ENCODE measurements around the gene TMED7. TPM values are rescaled to one million over a fixed set of nuclear protein-coding genes. Genes with fewer than 3 reads are reported as not detected.

TMED7 gene
- total RNA-seq, 1 experiment from 2014 or later = 96.1 TPM

DNA sequence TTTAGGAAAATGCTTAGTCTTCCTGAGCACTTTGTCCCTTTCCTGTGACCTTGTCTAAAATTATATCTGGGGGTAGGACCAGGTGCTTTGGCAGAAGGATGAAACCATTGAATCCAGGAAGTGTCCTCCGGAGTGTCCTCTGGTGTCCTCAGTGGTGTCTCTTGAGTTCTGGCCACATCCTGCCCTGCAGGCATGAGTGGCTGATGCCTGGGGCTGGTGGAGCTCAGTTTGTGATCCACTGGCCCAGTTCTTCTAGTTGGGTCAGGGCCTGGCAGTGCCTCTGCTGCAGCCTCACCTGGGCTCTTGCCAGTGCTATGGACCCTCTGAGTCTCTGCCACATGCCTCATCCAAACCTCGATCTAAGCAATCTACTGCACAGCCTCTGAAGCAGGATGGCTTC is 14.4 kb upstream of the TMED7 start:
- ChIA-PET POLR2A (no interaction called here), CTCF (interaction anchor here (0.6 to 2.2 kb wide), 3 partner anchors 9 to 191 kb away, joined by 3 to 13 read pairs (median 3); no protein-coding TSS in a partner anchor)
- no peaks in the 10 kb centered on the region for H3K27me3 Mint-ChIP-seq (ENCODE audit: insufficient read depth, unreplicated experiment)
- H3K9me3 Mint-ChIP-seq (ENCODE audit: unreplicated experiment) = no peaks in the 10 kb centered on the region
- H3K27ac Mint-ChIP-seq (ENCODE audit: low read depth, unreplicated experiment) = no peak overlapping the region
- no TSS peak for BruUV-seq (replicated peaks)
- H3K36me3 Mint-ChIP-seq (ENCODE audit: insufficient read depth, unreplicated experiment) = no peaks in the 10 kb centered on the region
- DNase-seq (ENCODE audit: unreplicated experiment) = no peak
- no peaks in the 10 kb centered on the region for H3K4me1 Mint-ChIP-seq (ENCODE audit: insufficient read depth, unreplicated experiment)
- TF ChIP-seq, protein P1, sequence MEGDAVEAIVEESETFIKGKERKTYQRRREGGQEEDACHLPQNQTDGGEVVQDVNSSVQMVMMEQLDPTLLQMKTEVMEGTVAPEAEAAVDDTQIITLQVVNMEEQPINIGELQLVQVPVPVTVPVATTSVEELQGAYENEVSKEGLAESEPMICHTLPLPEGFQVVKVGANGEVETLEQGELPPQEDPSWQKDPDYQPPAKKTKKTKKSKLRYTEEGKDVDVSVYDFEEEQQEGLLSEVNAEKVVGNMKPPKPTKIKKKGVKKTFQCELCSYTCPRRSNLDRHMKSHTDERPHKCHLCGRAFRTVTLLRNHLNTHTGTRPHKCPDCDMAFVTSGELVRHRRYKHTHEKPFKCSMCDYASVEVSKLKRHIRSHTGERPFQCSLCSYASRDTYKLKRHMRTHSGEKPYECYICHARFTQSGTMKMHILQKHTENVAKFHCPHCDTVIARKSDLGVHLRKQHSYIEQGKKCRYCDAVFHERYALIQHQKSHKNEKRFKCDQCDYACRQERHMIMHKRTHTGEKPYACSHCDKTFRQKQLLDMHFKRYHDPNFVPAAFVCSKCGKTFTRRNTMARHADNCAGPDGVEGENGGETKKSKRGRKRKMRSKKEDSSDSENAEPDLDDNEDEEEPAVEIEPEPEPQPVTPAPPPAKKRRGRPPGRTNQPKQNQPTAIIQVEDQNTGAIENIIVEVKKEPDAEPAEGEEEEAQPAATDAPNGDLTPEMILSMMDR (IDR thresholded peaks at IDR 0.05; ENCODE audit: unreplicated experiment) = no peak
- intact Hi-C loops (cut with micrococcal nuclease) = no loop called here
- no peak overlapping the region for H3K4me3 Mint-ChIP-seq (ENCODE audit: unreplicated experiment)

DNA sequence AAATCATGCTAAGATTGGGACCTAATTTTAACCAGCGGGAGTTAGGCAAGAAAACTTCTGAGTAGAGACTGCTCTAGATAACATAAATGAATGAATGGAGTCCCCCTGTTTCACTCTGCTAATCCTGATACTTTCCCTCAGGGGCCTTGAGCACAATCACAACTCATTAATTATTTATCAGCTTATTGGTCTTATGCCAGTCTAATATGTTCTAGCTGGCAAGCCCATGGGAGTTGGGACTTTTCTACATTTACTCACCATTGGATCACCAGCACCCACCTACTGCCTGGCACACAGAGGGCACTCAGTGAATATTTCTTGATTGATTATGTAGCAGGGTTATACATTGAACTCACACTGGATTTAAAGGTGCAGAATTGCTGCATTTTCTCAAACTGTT is 13.5 kb upstream of the TMED7 start:
- no peak overlapping the region for H3K4me3 Mint-ChIP-seq (ENCODE audit: unreplicated experiment)
- CTCF ChIA-PET = interaction anchor here (2.2 kb wide), 1 partner anchor 192 kb away, joined by 13 read pairs; no protein-coding TSS in a partner anchor
- DNase-seq (ENCODE audit: unreplicated experiment) = no peak
- POLR2A ChIA-PET = no interaction called here
- intact Hi-C loops (cut with micrococcal nuclease) = no loop called here
- no TSS peak for BruUV-seq (replicated peaks)
- no peaks in the 10 kb centered on the region for H3K36me3 Mint-ChIP-seq (ENCODE audit: insufficient read depth, unreplicated experiment)
- H3K27ac Mint-ChIP-seq (ENCODE audit: low read depth, unreplicated experiment) = no peak overlapping the region
- no peaks in the 10 kb centered on the region for H3K9me3 Mint-ChIP-seq (ENCODE audit: unreplicated experiment)
- no peaks in the 10 kb centered on the region for H3K27me3 Mint-ChIP-seq (ENCODE audit: insufficient read depth, unreplicated experiment)
- TF ChIP-seq, protein P1 (IDR thresholded peaks at IDR 0.05; ENCODE audit: unreplicated experiment) = no peak
- H3K4me1 Mint-ChIP-seq (ENCODE audit: insufficient read depth, unreplicated experiment) = peaks cover 3% of the 10 kb centered on the region

DNA sequence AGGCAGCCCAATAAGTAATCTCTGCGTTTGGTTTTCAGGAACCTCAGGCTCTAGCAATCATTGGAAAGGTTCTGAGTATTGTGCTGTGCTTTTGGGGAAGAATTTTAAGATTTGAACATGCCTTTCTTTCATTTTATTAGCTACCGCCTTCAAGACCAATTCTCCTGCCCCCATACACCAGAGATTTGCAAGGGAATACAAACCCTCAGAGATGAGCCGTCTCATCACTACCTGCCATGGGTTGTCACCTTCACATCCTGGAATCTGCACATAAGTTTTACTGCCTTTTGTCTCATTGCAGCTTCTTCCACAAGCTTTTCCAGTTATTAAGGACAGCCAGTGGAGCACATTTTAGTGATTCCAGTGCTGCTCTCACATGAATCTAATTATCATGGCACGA is 11.7 kb upstream of the TMED7 start:
- no peak overlapping the region for H3K27ac Mint-ChIP-seq (ENCODE audit: low read depth, unreplicated experiment)
- no peaks in the 10 kb centered on the region for H3K36me3 Mint-ChIP-seq (ENCODE audit: insufficient read depth, unreplicated experiment)
- no peak overlapping the region for H3K4me3 Mint-ChIP-seq (ENCODE audit: unreplicated experiment)
- H3K9me3 Mint-ChIP-seq (ENCODE audit: unreplicated experiment) = no peaks in the 10 kb centered on the region
- CTCF ChIA-PET = interaction anchor here (0.6 to 4.3 kb wide), 5 partner anchors 11 to 201 kb away, joined by 3 to 54 read pairs (median 4); partner anchors contain the start of gene TMED7
- intact Hi-C loops (cut with micrococcal nuclease) = no loop called here
- POLR2A ChIA-PET = interaction anchor here (1.1 kb wide), 1 partner anchor 205 kb away, joined by 4 read pairs; no protein-coding TSS in a partner anchor
- DNase-seq (ENCODE audit: unreplicated experiment) = no peak
- peaks cover 4% of the 10 kb centered on the region for H3K4me1 Mint-ChIP-seq (ENCODE audit: insufficient read depth, unreplicated experiment)
- H3K27me3 Mint-ChIP-seq (ENCODE audit: insufficient read depth, unreplicated experiment) = no peaks in the 10 kb centered on the region
- TF ChIP-seq, protein P1 (IDR thresholded peaks at IDR 0.05; ENCODE audit: unreplicated experiment) = no peak
- BruUV-seq (replicated peaks) = no TSS peak

DNA sequence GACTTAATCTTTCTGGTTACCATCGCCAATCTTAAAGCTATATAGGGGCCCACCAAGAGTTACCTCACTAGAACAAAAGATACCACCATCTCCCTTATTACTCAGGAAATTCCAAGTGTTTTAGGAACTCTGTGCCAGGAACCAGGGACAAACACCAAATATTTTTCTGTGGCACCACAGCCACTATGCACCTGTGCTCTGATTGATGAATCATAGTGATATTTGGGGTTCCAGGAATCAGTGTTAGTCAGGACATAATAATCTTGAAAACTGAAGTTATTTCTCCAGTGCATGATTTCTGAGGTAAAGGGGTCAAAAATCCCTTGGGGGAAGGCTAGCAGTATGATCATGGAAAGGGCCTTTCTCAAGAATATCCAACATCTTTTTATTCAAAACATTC is 10.2 kb upstream of the TMED7 start:
- H3K4me1 Mint-ChIP-seq (ENCODE audit: insufficient read depth, unreplicated experiment) = peaks cover 4% of the 10 kb centered on the region
- H3K9me3 Mint-ChIP-seq (ENCODE audit: unreplicated experiment) = no peaks in the 10 kb centered on the region
- POLR2A ChIA-PET = interaction anchor here (0.6 to 0.9 kb wide), 2 partner anchors 275 to 433 kb away, joined by 3 read pairs; no protein-coding TSS in a partner anchor
- TF ChIP-seq, protein P1 (IDR thresholded peaks at IDR 0.05; ENCODE audit: unreplicated experiment) = no peak
- H3K4me3 Mint-ChIP-seq (ENCODE audit: unreplicated experiment) = no peak overlapping the region
- DNase-seq (ENCODE audit: unreplicated experiment) = no peak
- no peak overlapping the region for H3K27ac Mint-ChIP-seq (ENCODE audit: low read depth, unreplicated experiment)
- CTCF ChIA-PET = interaction anchor here (0.5 to 4.3 kb wide), 17 partner anchors 9 to 1153 kb away, joined by 3 to 54 read pairs (median 4); partner anchors contain the start of gene ATG12
- no peaks in the 10 kb centered on the region for H3K36me3 Mint-ChIP-seq (ENCODE audit: insufficient read depth, unreplicated experiment)
- BruUV-seq (replicated peaks) = no TSS peak
- intact Hi-C loops (cut with micrococcal nuclease) = no loop called here
- no peaks in the 10 kb centered on the region for H3K27me3 Mint-ChIP-seq (ENCODE audit: insufficient read depth, unreplicated experiment)

Data from MCF 10A (cell line).